ENCODE measurements around the gene FHIT.
A peak's percentile ranks its signal among the peaks of the same experiment; 100 is the strongest.

FHIT gene

GRCh38 chr3:59798372-59799086 is 1452.7 kb downstream of the FHIT start:
- DNase-seq, result no peak

GRCh38 chr3:59797533-59797932 is 1453.7 kb downstream of the FHIT start:
- DNase-seq, result no peak

- no peak for DNase-seq
These were observed 1454.8 kb downstream of the FHIT start for GRCh38 chr3:59796456-59796855.

GRCh38 chr3:59795756-59796155 is 1455.5 kb downstream of the FHIT start:
- no peak for DNase-seq

GRCh38 chr3:59793976-59794375 is 1457.3 kb downstream of the FHIT start:
- no peak for DNase-seq

- DNase-seq, result no peak
These were observed 1459.4 kb downstream of the FHIT start for GRCh38 chr3:59791774-59792308.

- no peak for DNase-seq
These were observed 1461.0 kb downstream of the FHIT start for GRCh38 chr3:59790241-59790640.

GRCh38 chr3:59788801-59789200 is 1462.5 kb downstream of the FHIT start:
- no peak for DNase-seq

GRCh38 chr3:59788133-59788532 is 1463.1 kb downstream of the FHIT start:
- no peak for DNase-seq

- DNase-seq, result no peak
These were observed 1464.9 kb downstream of the FHIT start for GRCh38 chr3:59786374-59786773.

- no peak for DNase-seq
These were observed 1467.1 kb downstream of the FHIT start for GRCh38 chr3:59784164-59784563.

GRCh38 chr3:59783468-59783988 is 1467.7 kb downstream of the FHIT start:
- DNase-seq, result no peak

- no peak for DNase-seq
These were observed 1468.6 kb downstream of the FHIT start for GRCh38 chr3:59782664-59783063.

GRCh38 chr3:59780209-59780608 is 1471.0 kb downstream of the FHIT start:
- no peak for DNase-seq

GRCh38 chr3:59779260-59779659 is 1472.0 kb downstream of the FHIT start:
- no peak for DNase-seq

GRCh38 chr3:59777667-59778077 is 1473.6 kb downstream of the FHIT start:
- peak in 1 of 2 donors; percentile 24 for DNase-seq

- DNase-seq, result no peak
These were observed 1474.2 kb downstream of the FHIT start for GRCh38 chr3:59777066-59777465.

GRCh38 chr3:59775761-59776325 is 1475.4 kb downstream of the FHIT start:
- DNase-seq, result no peak

GRCh38 chr3:59775106-59775505 is 1476.1 kb downstream of the FHIT start:
- DNase-seq, result no peak

- DNase-seq, result no peak
These were observed 1476.6 kb downstream of the FHIT start for GRCh38 chr3:59774634-59775033.

- no peak for DNase-seq
These were observed 1477.3 kb downstream of the FHIT start for GRCh38 chr3:59774000-59774399.

GRCh38 chr3:59772416-59773408 is 1478.5 kb downstream of the FHIT start:
- no peak for DNase-seq

GRCh38 chr3:59771768-59772181 is 1479.5 kb downstream of the FHIT start:
- DNase-seq, result no peak
